Esophagus squamous epithelium (tissue), 5 donors: Measurements from ENCODE around the gene HIRIP3. TPM values are rescaled to one million over a fixed set of nuclear protein-coding genes. Genes with fewer than 3 reads are reported as not detected.

ENCODE experiments used
- DNase-seq: peaks from one replicate; lab custom pipeline; 2025; lab: John Stamatoyannopoulos, UW
- H3K27ac ChIP-seq, 4 donors: fragments of 200-600 bp; sonication (generic); one replicate each; pipeline ENCODE4 v1.5.1; 2016 to 2019; ENCODE audit warnings: mild to moderate bottlenecking in 1 of 4
- H3K27me3 ChIP-seq, 4 donors: fragments of 200-600 bp; sonication (generic); 1 replicate in 3 of 4; 2 replicates in 1 of 4; pipeline versions ENCODE4 v1.5.1 to v1.6.0; 2017 to 2021; ENCODE audit warnings: antibody characterized with exemption in 1 of 4
- H3K36me3 ChIP-seq, 3 donors: fragments of 200-600 bp; sonication (generic); one replicate each; pipeline ENCODE4 v1.5.1; 2016 to 2019
- H3K4me1 ChIP-seq, 3 donors: fragments of 200-600 bp; sonication (generic); one replicate each; pipeline ENCODE4 v1.5.1; 2017 to 2019
- H3K4me3 ChIP-seq, 4 donors: fragments of 200-600 bp; sonication (generic); 1 replicate in 3 of 4; 2 replicates in 1 of 4; pipeline ENCODE4 v1.5.1; 2016 to 2019; ENCODE audit warnings: mild to moderate bottlenecking in 2 of 4, moderate library complexity in 1 of 4
- H3K9me3 ChIP-seq, 3 donors: fragments of 200-600 bp; sonication (generic); one replicate each; pipeline ENCODE4 v1.5.1; 2016 to 2019
- CTCF ChIP-seq, 6 experiments: fragments of 450-650 bp in 4 of 6; fragments of 200-600 bp in 2 of 6; sonication (generic) in 2 of 6; IDR thresholded peaks; one replicate each; pipeline ENCODE4 v1.5.1; 2016 to 2019; ENCODE audit warnings: antibody characterized with exemption in 6 of 6, mild to moderate bottlenecking in 4 of 6, moderate library complexity in 4 of 6
- POLR2A ChIP-seq, 4 donors: fragments of 450-650 bp; IDR thresholded peaks; one replicate each; pipeline ENCODE4 v1.6.1; 2017; ENCODE audit warnings: antibody characterized with exemption in 4 of 4, mild to moderate bottlenecking in 4 of 4, moderate library complexity in 3 of 4
- WGBS, 2 donors: methylation state at CpG; one replicate each; pipeline ENCODE4 v1.1.5; 2018; 5-methylcytosine and 5-hydroxymethylcytosine counted together
- intact Hi-C: fragments of 100-400 bp; cut with DNase I; formaldehyde crosslinking; loops from one replicate; pipeline ENCODE4 v1.15.0; 2022
- total RNA-seq, 4 donors: library from RNA; depleted of rRNA; stranded (reverse); fragments of >200 nt; gene quantifications; one replicate each; pipeline ENCODE4 v1.1.0, GENCODE V29; 2016
- donor health status: DM: yes; HTN: yes; CAD: no.

HIRIP3 gene
- total RNA-seq, 4 donors from 2014 or later, result 5.1 to 12.8 (median 9.7) TPM

- H3K27ac ChIP-seq, result no peak within 1 kb of the TSS
- H3K27me3 ChIP-seq, result peaks cover 14 to 62% (median 17%) of the 10 kb centered on the region in 4 donors
- 0% methylated on average over 2 to 4 of the region's 99 CpGs for WGBS, 2 donors
- H3K36me3 ChIP-seq, result no peaks in the 10 kb centered on the region
- no peak for TF ChIP-seq CTCF (IDR thresholded peaks at IDR 0.05)
- no peak for TF ChIP-seq POLR2A (IDR thresholded peaks at IDR 0.05)
- intact Hi-C loops, result no loop called here
- DNase-seq, result no peak
- H3K4me3 ChIP-seq, result peak within 1 kb of the TSS; percentile 23 to 67 (median 37)
- peaks cover 12 to 26% (median 20%) of the 10 kb centered on the region in 3 donors for H3K4me1 ChIP-seq
- H3K9me3 ChIP-seq, result no peaks in the 10 kb centered on the region
Measured at GRCh38 chr16:30010844-30011713, 15.7 kb upstream of the HIRIP3 start, which contains the start of gene DOC2A. DOC2A (minus strand) TSS chr16:30011027; CDS start chr16:30010222, 805 bp downstream.

GRCh38 chr16:30009990-30010843 is 14.8 kb upstream of the HIRIP3 start:
- Histone ChIP-seq H3K27ac (no peak overlapping the region), H3K4me3 (peak overlapping the region; percentile 23 to 67 (median 37)), H3K27me3 (peaks cover 14 to 62% (median 17%) of the 10 kb centered on the region in 4 donors), H3K36me3 (no peaks in the 10 kb centered on the region), H3K4me1 (peaks cover 12 to 34% (median 20%) of the 10 kb centered on the region in 3 donors), H3K9me3 (no peaks in the 10 kb centered on the region)
- TF ChIP-seq CTCF (IDR thresholded peaks at IDR 0.05), result no peak
- no peak for TF ChIP-seq POLR2A (IDR thresholded peaks at IDR 0.05)
- 3 to 9% methylated on average over 6 to 11 of the region's 34 CpGs for WGBS, 2 donors
- no peak for DNase-seq
- intact Hi-C loops, result no loop called here

- DNase-seq, result no peak
- Histone ChIP-seq H3K27me3 (peaks cover 14 to 62% (median 17%) of the 10 kb centered on the region in 4 donors), H3K9me3 (no peaks in the 10 kb centered on the region), H3K27ac (no peak overlapping the region), H3K36me3 (no peaks in the 10 kb centered on the region), H3K4me3 (no peak overlapping the region), H3K4me1 (peaks cover 12 to 36% (median 20%) of the 10 kb centered on the region in 3 donors)
- intact Hi-C loops, result no loop called here
- 31 to 32% methylated on average over 15 to 20 of the region's 26 CpGs for WGBS, 2 donors
- TF ChIP-seq POLR2A (IDR thresholded peaks at IDR 0.05) (no peak), CTCF (IDR thresholded peaks at IDR 0.05) (no peak)
Measured at GRCh38 chr16:30009085-30009862, 13.9 kb upstream of the HIRIP3 start.

GRCh38 chr16:30007378-30007895 is 12.0 kb upstream of the HIRIP3 start:
- H3K36me3 ChIP-seq, result peaks cover 0 to 17% (median 0%) of the 10 kb centered on the region in 3 donors
- no peak overlapping the region for H3K27ac ChIP-seq
- H3K27me3 ChIP-seq, result peaks cover 14 to 58% (median 17%) of the 10 kb centered on the region in 4 donors
- H3K4me1 ChIP-seq, result peaks cover 12 to 36% (median 20%) of the 10 kb centered on the region in 3 donors
- no peaks in the 10 kb centered on the region for H3K9me3 ChIP-seq
- intact Hi-C loops, result no loop called here
- 29 to 100% methylated on average over 1 of the region's 11 CpGs for WGBS, 2 donors
- TF ChIP-seq POLR2A (IDR thresholded peaks at IDR 0.05) (no peak), CTCF (IDR thresholded peaks at IDR 0.05) (no peak)
- no peak for DNase-seq
- H3K4me3 ChIP-seq, result no peak overlapping the region
